ENCODE results near the gene TTLL11.

DNA sequence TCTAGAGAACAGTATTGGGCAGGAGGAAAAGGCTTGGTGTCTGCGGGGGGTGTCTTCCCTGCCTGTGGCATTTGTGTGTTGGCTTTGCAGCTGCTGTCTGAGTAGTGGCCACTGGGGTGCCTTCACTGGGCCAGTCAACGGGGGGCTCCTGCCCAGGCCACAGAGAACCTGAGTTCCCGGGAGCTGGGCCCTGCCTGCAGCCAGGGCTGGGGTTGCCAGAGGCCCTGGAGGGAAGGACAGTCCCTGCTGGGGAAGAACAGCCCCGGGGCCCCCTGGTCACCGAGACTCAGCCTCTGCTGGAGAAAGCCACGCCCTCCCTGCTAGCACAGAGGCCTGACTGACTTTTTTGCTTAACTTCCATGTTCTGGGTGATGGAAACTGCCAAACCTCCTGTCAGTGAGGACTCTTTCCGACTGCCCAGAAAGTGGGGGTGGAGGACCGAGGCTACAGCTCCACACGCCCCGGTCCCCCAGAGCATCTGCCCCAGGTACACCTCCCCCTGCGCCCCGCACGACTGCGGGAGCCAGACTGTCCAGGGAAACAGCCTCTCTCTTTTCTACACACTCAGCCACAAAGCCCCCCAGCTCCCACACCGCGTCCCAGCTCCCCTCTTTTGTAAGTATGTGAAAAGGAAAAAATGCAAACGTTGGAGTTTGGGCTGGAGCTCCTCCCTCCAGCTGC lies 308.2 kb downstream of the TTLL11 start:
- TF ChIP-seq CTCF (conservative IDR thresholded peaks at IDR 0.05; ENCODE audit: low read length) (peak; percentile 36), EZH2phosphoT487 (IDR thresholded peaks at IDR 0.05; ENCODE audit: borderline replicate concordance) (no peak)

Data from Loucy (cell line).